ENCODE data around the gene SV2B. TPM values are rescaled to one million over a fixed set of nuclear protein-coding genes. Genes with fewer than 3 reads are reported as not detected.
"Not testable (repeated sequence)": the region's sequence is repeated elsewhere in the genome, so short reads cannot be mapped to it uniquely, and the experiment has no call there.

The SV2B gene
- total and polyA plus RNA-seq, 2 donors (not counting 1 experiment from before 2014, with no cell fraction given): under 0.01 TPM; not detected in 1

GRCh38 chr15:91077029-91077428 lies 23.0 kb upstream of the SV2B start:
- Histone ChIP-seq H3K79me2 (ENCODE audit: control insufficient read depth, insufficient read depth, low read length) (no peaks in the 10 kb centered on the region), H3K27ac (ENCODE audit: insufficient read depth, low read length) (no peak overlapping the region), H3K4me2 (ENCODE audit: extremely low read depth, insufficient read depth, low read length) (no peak overlapping the region), H3K4me1 (ENCODE audit: control insufficient read depth, extremely low read depth, insufficient read depth, low read length) (no peaks in the 10 kb centered on the region), H3K4me3 (replicated peaks in 1 of 4; ENCODE audit: control extremely low read depth in 1 of 4, insufficient read depth in 1 of 4, low read depth in 3 of 4, low read length in 4 of 4) (no peak overlapping the region), H4K20me1 (ENCODE audit: control insufficient read depth, extremely low read depth, insufficient read depth, low read length) (no peaks in the 10 kb centered on the region), H3K27me3 (ENCODE audit: control insufficient read depth, insufficient read depth, low read length) (no peaks in the 10 kb centered on the region), H2AFZ (ENCODE audit: low read length) (no peak overlapping the region), H3K36me3 (ENCODE audit: control insufficient read depth, insufficient read depth, low read length) (no peaks in the 10 kb centered on the region), H3K9ac (ENCODE audit: insufficient read depth, low read length) (no peak overlapping the region), H3K9me3 (ENCODE audit: control insufficient read depth, insufficient read depth, low read depth, low read length) (no peaks in the 10 kb centered on the region)
- no peak for DNase-seq (ENCODE audit: low read depth in 2 of 2)
- no peak for TF ChIP-seq EZH2 (IDR thresholded peaks at IDR 0.05; ENCODE audit: low read length, missing control alignments)
- no peak for TF ChIP-seq CTCF (conservative IDR thresholded peaks at IDR 0.05 in 1 of 2, IDR thresholded peaks at IDR 0.05 in 1 of 2; ENCODE audit: low read depth in 1 of 2, low read length in 2 of 2)

- H3K4me3 ChIP-seq (replicated peaks in 1 of 4; ENCODE audit: control extremely low read depth in 1 of 4, insufficient read depth in 1 of 4, low read depth in 3 of 4, low read length in 4 of 4); DNase-seq (ENCODE audit: low read depth in 2 of 2); H3K27me3 ChIP-seq (ENCODE audit: control insufficient read depth, insufficient read depth, low read length); H3K36me3 ChIP-seq (ENCODE audit: control insufficient read depth, insufficient read depth, low read length); H4K20me1 ChIP-seq (ENCODE audit: control insufficient read depth, extremely low read depth, insufficient read depth, low read length); H3K4me1 ChIP-seq (ENCODE audit: control insufficient read depth, extremely low read depth, insufficient read depth, low read length); H3K9me3 ChIP-seq (ENCODE audit: control insufficient read depth, insufficient read depth, low read depth, low read length); H3K4me2 ChIP-seq (ENCODE audit: extremely low read depth, insufficient read depth, low read length); H3K9ac ChIP-seq (ENCODE audit: insufficient read depth, low read length); H2AFZ ChIP-seq (ENCODE audit: low read length); H3K79me2 ChIP-seq (ENCODE audit: control insufficient read depth, insufficient read depth, low read length); H3K27ac ChIP-seq (ENCODE audit: insufficient read depth, low read length): not testable (repeated sequence)
Observed at GRCh38 chr15:91093866-91094265, 6.2 kb upstream of the SV2B start.

DNA sequence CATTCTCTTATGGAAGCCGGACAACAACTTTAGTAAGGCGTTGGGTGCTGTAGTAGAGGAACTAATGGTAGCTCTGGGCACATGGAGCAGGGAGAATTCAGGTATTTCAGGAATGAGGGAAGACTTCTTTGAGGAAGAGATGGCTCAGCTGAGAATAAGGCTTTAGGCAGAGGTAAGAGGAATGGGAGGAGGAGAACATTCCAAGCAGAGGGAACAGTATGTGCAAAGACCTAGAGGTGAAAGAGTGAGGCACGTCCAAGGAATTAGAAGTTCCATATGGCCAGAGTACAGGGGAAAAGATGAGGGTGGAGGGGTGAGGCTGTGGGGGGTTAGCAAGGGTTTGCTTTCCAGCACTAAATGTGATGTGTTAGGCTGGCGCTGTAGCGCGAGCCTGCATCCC lies 1.6 kb upstream of the SV2B start:
- Histone ChIP-seq H2AFZ (ENCODE audit: low read length) (no peak overlapping the region), H3K4me3 (replicated peaks in 1 of 4; ENCODE audit: control extremely low read depth in 1 of 4, insufficient read depth in 1 of 4, low read depth in 3 of 4, low read length in 4 of 4) (no peak overlapping the region), H3K79me2 (ENCODE audit: control insufficient read depth, insufficient read depth, low read length) (no peaks in the 10 kb centered on the region), H3K4me1 (ENCODE audit: control insufficient read depth, extremely low read depth, insufficient read depth, low read length) (no peaks in the 10 kb centered on the region), H3K9ac (ENCODE audit: insufficient read depth, low read length) (no peak overlapping the region), H3K36me3 (ENCODE audit: control insufficient read depth, insufficient read depth, low read length) (no peaks in the 10 kb centered on the region), H3K9me3 (ENCODE audit: control insufficient read depth, insufficient read depth, low read depth, low read length) (no peaks in the 10 kb centered on the region), H3K4me2 (ENCODE audit: extremely low read depth, insufficient read depth, low read length) (no peak overlapping the region), H3K27me3 (ENCODE audit: control insufficient read depth, insufficient read depth, low read length) (peaks cover 15% of the 10 kb centered on the region), H4K20me1 (ENCODE audit: control insufficient read depth, extremely low read depth, insufficient read depth, low read length) (no peaks in the 10 kb centered on the region), H3K27ac (ENCODE audit: insufficient read depth, low read length) (no peak overlapping the region)
- TF ChIP-seq CTCF (conservative IDR thresholded peaks at IDR 0.05 in 1 of 2, IDR thresholded peaks at IDR 0.05 in 1 of 2; ENCODE audit: low read depth in 1 of 2, low read length in 2 of 2): no peak
- no peak for TF ChIP-seq EZH2 (IDR thresholded peaks at IDR 0.05; ENCODE audit: low read length, missing control alignments)
- DNase-seq (ENCODE audit: low read depth in 2 of 2): no peak
